CD4-positive, alpha-beta T cell (primary cell): Measurements from ENCODE around the gene BCL11B. TPM values are rescaled to one million over a fixed set of nuclear protein-coding genes. Genes with fewer than 3 reads are reported as not detected.

Experiments used
- ATAC-seq: fragments of 200-7000 bp; cut with Tn5 transposase; one replicate; pipeline ENCODE4 v1.10.0; 2022; ENCODE audit warnings: mild to moderate bottlenecking; ENCODE audit not compliant: poor library complexity
- CTCF ChIA-PET: fragments of 350-600 bp; sonication (Branson Sonifier 250); formaldehyde crosslinking; loops from one replicate; lab custom pipeline; 2021; ENCODE audit warnings: antibody characterized with exemption, inconsistent platforms; lab: Charles Lee
- POLR2A ChIA-PET: fragments of 350-600 bp; sonication (Branson Sonifier 250); formaldehyde crosslinking; loops from one replicate; lab custom pipeline; 2021; ENCODE audit warnings: antibody characterized with exemption, inconsistent platforms; lab: Charles Lee
- DNase-seq, 14 experiments: peaks; one replicate each; pipeline ENCODE4 v3.0.0-alpha.2; 2013 to 2020; ENCODE audit warnings: mixed read lengths in 2 of 14
- H3K27ac ChIP-seq, 2 donors: one replicate each; pipeline versions ENCODE4 v1.5.1 to v1.7.0; 2013; ENCODE audit warnings: low read length in 2 of 2, low read depth in 1 of 2, mild to moderate bottlenecking in 1 of 2
- H3K27me3 ChIP-seq, 2 experiments: 1 replicate in 1 of 2; 2 replicates in 1 of 2; pipeline versions ENCODE4 v1.6.1 to v1.7.0; 2013; ENCODE audit warnings: low read length in 2 of 2, control low read depth in 1 of 2, mild to moderate bottlenecking in 1 of 2, moderate library complexity in 1 of 2; ENCODE audit not compliant: insufficient read depth in 2 of 2, control insufficient read depth in 1 of 2
- H3K36me3 ChIP-seq: one replicate; pipeline ENCODE4 v1.6.1; 2013; ENCODE audit warnings: low read length, control low read depth; ENCODE audit not compliant: insufficient read depth
- H3K4me1 ChIP-seq: one replicate; pipeline ENCODE4 v1.6.1; 2013; ENCODE audit warnings: low read length, control low read depth; ENCODE audit not compliant: insufficient read depth
- H3K4me3 ChIP-seq: one replicate; pipeline ENCODE4 v1.5.1; 2013; ENCODE audit warnings: mild to moderate bottlenecking, low read length, moderate library complexity
- H3K9me3 ChIP-seq, 2 experiments: 1 replicate in 1 of 2; 2 replicates in 1 of 2; pipeline versions ENCODE4 v1.6.1 to v1.7.0; 2013; ENCODE audit warnings: low read length in 2 of 2, mild to moderate bottlenecking in 2 of 2, control low read depth in 1 of 2, moderate library complexity in 1 of 2; ENCODE audit not compliant: control insufficient read depth in 1 of 2, insufficient read depth in 1 of 2
- H3K27ac Mint-ChIP-seq: one replicate; pipeline ENCODE4 v1.8.0; 2020; ENCODE audit warnings: mixed read lengths
- H3K27me3 Mint-ChIP-seq: one replicate; pipeline ENCODE4 v1.8.0; 2021; ENCODE audit warnings: mixed read lengths
- H3K36me3 Mint-ChIP-seq: one replicate; pipeline ENCODE4 v1.8.0; 2021; ENCODE audit warnings: low read depth, mixed read lengths
- H3K4me1 Mint-ChIP-seq: one replicate; pipeline ENCODE4 v1.8.0; 2021; ENCODE audit warnings: low read depth, mixed read lengths
- H3K4me3 Mint-ChIP-seq: one replicate; pipeline ENCODE4 v1.8.0; 2020; ENCODE audit warnings: mild to moderate bottlenecking, mixed read lengths
- H3K9me3 Mint-ChIP-seq: one replicate; pipeline ENCODE4 v1.8.0; 2020; ENCODE audit warnings: mixed read lengths
- CTCF ChIP-seq: fragments of 200-600 bp; IDR thresholded peaks from one replicate; pipeline ENCODE4 v1.8.0; 2022; ENCODE audit warnings: antibody characterized with exemption, mild to moderate bottlenecking
- intact Hi-C, 2 experiments: fragments of 100-400 bp; cut with DNase I in 1 of 2; cut with micrococcal nuclease in 1 of 2; formaldehyde crosslinking; loops; one replicate each; pipeline versions ENCODE4 v1.15.1 to v1.9.0; 2023 to 2025; cut with DNase I, micrococcal nuclease
- total RNA-seq, 174 experiments: library from RNA in 2 of 174; stranded (reverse) in 2 of 174; gene quantifications; one replicate each; pipeline ENCODE4 v1.2.3 and lab custom pipeline; 2021 to 2026

BCL11B gene
- total RNA-seq, 2 experiments from 2014 or later = 244 to 254 TPM

- Histone ChIP-seq H3K4me3 (peak overlapping the region; percentile 59), H3K4me1 (peaks cover 99% of the 10 kb centered on the region), H3K27me3 (no peaks in the 10 kb centered on the region), H3K36me3 (peaks cover 25% of the 10 kb centered on the region), H3K9me3 (no peaks in the 10 kb centered on the region), H3K27ac (peak overlapping the region; percentile 77 to 81)
- H3K27me3 Mint-ChIP-seq = no peaks in the 10 kb centered on the region
- DNase-seq = peak in 8 of 14 experiments; percentile 31 to 77 (median 50)
- ChIA-PET CTCF (interaction anchor here (0.8 to 3.9 kb wide), 9 partner anchors 14 to 84 kb away, joined by 3 to 16 read pairs (median 3); partner anchors contain the start of gene BCL11B), POLR2A (interaction anchor here (0.7 to 83.0 kb wide), 22 partner anchors 9 to 1588 kb away, joined by 3 to 4389 read pairs (median 4); partner anchors contain the start of gene BCL11B)
- intact Hi-C loops = loop anchor here (1.0 to 10.0 kb wide), 6 partner anchors 8 to 1054 kb away; no protein-coding TSS in a partner anchor
- H3K4me1 Mint-ChIP-seq = peaks cover 97% of the 10 kb centered on the region
- H3K4me3 Mint-ChIP-seq = peak overlapping the region; percentile 89
- ATAC-seq = peak; percentile 8
- peaks cover 78% of the 10 kb centered on the region for H3K36me3 Mint-ChIP-seq
- H3K27ac Mint-ChIP-seq = peak overlapping the region; percentile 95
- no peaks in the 10 kb centered on the region for H3K9me3 Mint-ChIP-seq
- peak; percentile 35 for TF ChIP-seq CTCF
Measured at GRCh38 chr14:99190696-99191394, 81.2 kb downstream of the BCL11B start.

- Mint-ChIP-seq H3K9me3 (no peaks in the 10 kb centered on the region), H3K4me1 (peaks cover 97% of the 10 kb centered on the region), H3K27ac (peak overlapping the region; percentile 95), H3K27me3 (no peaks in the 10 kb centered on the region), H3K4me3 (peak overlapping the region; percentile 89), H3K36me3 (peaks cover 75% of the 10 kb centered on the region)
- ATAC-seq (peak; percentile 10), DNase-seq (peak in 12 of 14 experiments; percentile 43 to 75 (median 58))
- Histone ChIP-seq H3K4me3 (peak overlapping the region; percentile 59), H3K27me3 (no peaks in the 10 kb centered on the region), H3K9me3 (no peaks in the 10 kb centered on the region), H3K27ac (peak overlapping the region; percentile 77 to 81), H3K4me1 (peaks cover 99% of the 10 kb centered on the region), H3K36me3 (peaks cover 15% of the 10 kb centered on the region)
- ChIA-PET POLR2A (interaction anchor here (0.7 to 83.0 kb wide), 18 partner anchors 8 to 1587 kb away, joined by 3 to 4389 read pairs (median 4); partner anchors contain the start of gene BCL11B), CTCF (interaction anchor here (0.8 to 3.9 kb wide), 22 partner anchors 11 to 992 kb away, joined by 3 to 49 read pairs (median 4); partner anchors contain the start of gene BCL11B)
- no peak for TF ChIP-seq CTCF
- intact Hi-C loops = loop anchor here in 1 of 2 experiments (5.0 to 10.0 kb wide), 3 partner anchors 994 to 1584 kb away; no protein-coding TSS in a partner anchor
Measured at GRCh38 chr14:99189201-99189801, 82.7 kb downstream of the BCL11B start.

- Mint-ChIP-seq H3K27me3 (no peaks in the 10 kb centered on the region), H3K4me3 (peak overlapping the region; percentile 89), H3K36me3 (peaks cover 75% of the 10 kb centered on the region), H3K9me3 (no peaks in the 10 kb centered on the region), H3K27ac (peak overlapping the region; percentile 95), H3K4me1 (peaks cover 97% of the 10 kb centered on the region)
- Histone ChIP-seq H3K4me1 (peaks cover 99% of the 10 kb centered on the region), H3K4me3 (peak overlapping the region; percentile 59), H3K9me3 (no peaks in the 10 kb centered on the region), H3K36me3 (peaks cover 18% of the 10 kb centered on the region), H3K27me3 (no peaks in the 10 kb centered on the region), H3K27ac (peak overlapping the region; percentile 77 to 81)
- DNase-seq (peak in 9 of 14 experiments; percentile 36 to 76 (median 54)), ATAC-seq (peak; percentile 12)
- peak; percentile 9 for TF ChIP-seq CTCF
- ChIA-PET CTCF (interaction anchor here (0.8 to 3.9 kb wide), 24 partner anchors 10 to 991 kb away, joined by 3 to 49 read pairs (median 4); partner anchors contain the start of gene BCL11B), POLR2A (interaction anchor here (0.8 to 83.0 kb wide), 17 partner anchors 8 to 1464 kb away, joined by 3 to 4389 read pairs (median 5); partner anchors contain the start of gene BCL11B)
- intact Hi-C loops = loop anchor here in 1 of 2 experiments (5.0 to 10.0 kb wide), 3 partner anchors 994 to 1584 kb away; no protein-coding TSS in a partner anchor
Measured at GRCh38 chr14:99188731-99189191, 83.2 kb downstream of the BCL11B start.
